Activated T-cell treated with anti-CD3 and anti-CD28 coated beads for 4 hours (primary cell): ENCODE measurements around the gene TPRG1.

ENCODE experiments used
- DNase-seq: peaks from one replicate; pipeline ENCODE4 v3.0.0-alpha.2; 2020

Gene TPRG1

GRCh38 chr3:189363590-189364255 lies 192.0 kb downstream of the TPRG1 start:
- no peak for DNase-seq

- DNase-seq, result no peak
Observed at GRCh38 chr3:189365609-189366564, 194.1 kb downstream of the TPRG1 start.

GRCh38 chr3:189368384-189368783 lies 196.6 kb downstream of the TPRG1 start:
- DNase-seq, result no peak

- no peak for DNase-seq
Observed at GRCh38 chr3:189369636-189370035, 197.9 kb downstream of the TPRG1 start.

- no peak for DNase-seq
Observed at GRCh38 chr3:189372243-189372642, 200.5 kb downstream of the TPRG1 start.
